HG03520 (cell line): Measurements from ENCODE around the gene ATF6.
A peak's percentile ranks its signal among the peaks of the same experiment; 100 is the strongest.
"Not testable (repeated sequence)": the region's sequence is repeated elsewhere in the genome, so short reads cannot be mapped to it uniquely, and the experiment has no call there.

Source experiments
- ATAC-seq: cut with Tn5 transposase; IDR thresholded peaks from one replicate; pipeline ENCODE4 v1.9.1; 2021; ENCODE audit warnings: mild to moderate bottlenecking, moderate library complexity; ENCODE audit not compliant: unreplicated experiment

Gene ATF6

DNA sequence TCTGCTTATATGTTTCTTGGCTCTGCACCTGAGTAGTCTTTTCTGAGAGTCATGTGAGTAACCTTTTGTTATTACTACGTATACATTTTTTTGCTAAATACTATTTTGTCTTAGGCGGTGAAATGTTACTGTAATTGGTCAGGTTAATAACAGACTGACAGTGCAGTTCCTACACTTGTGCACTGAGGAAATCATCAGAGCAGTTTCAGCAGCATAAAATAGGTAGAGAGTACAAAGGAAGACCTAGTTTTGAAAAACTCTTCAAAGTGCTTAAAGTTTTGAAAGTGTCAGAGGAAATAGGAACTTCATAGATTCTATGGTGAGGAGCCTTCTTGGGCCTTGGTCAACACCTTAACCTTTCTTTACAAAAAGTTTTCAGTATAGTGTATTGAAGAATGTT, 11.1 kb downstream of the ATF6 start:
- no peak for ATAC-seq

DNA sequence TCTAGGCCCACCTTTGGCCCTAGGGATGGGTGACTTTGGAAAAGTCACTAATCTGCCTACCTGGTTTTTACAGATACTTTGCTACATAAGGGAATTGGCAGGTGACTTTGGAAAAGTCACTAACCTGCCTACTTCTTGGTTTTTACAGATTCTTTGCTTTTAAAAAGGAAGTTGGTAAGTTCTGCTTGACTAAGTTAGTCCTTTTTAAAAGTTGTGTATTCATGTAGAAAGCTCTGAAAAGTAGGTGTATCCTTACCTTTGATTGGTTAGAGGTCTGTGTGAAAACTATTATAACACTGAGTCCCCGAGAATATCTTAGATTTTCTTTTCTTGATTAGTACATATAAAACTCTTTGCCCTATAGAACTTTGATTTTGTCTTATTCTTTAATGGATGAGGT, 12.4 kb downstream of the ATF6 start:
- ATAC-seq: no peak

DNA sequence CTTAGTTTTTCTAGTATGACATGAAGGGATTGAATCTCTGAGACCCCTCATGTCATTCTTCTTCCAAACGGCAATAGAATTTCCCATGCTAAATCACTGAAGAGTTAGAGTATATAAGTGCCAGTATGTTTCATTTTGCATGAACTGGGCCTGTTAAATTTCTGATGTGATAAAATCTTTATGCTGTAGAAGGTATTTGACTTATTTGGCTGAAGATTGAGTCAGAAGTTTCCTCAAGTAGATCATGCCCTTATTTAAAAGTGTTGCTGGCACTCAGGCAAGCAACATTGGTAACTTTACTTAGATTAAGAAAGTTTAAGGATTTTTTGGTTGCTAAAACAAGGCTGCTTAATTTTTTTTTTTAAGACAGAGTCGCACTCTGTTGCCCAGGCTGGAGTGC, 13.3 kb downstream of the ATF6 start:
- no peak for ATAC-seq

DNA sequence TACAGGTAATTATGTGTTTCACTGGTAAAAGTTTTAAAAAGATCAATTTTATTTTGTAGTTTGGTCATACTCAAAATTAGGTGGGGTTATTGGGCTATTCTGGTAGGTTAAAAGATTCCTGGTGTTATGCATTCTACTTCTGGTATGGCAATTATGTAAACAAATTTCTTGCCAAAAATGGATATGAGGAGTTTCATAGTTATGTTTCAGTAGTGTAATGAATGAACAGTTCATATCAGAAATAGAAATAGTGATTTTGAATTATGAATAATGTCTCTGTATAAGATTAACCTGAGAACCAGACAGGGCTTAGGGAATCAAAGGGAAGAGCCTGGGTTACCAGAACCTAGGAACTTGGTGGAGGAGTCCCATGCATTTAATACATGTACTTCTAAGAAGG, 15.9 kb downstream of the ATF6 start:
- ATAC-seq: peak; percentile 61

DNA sequence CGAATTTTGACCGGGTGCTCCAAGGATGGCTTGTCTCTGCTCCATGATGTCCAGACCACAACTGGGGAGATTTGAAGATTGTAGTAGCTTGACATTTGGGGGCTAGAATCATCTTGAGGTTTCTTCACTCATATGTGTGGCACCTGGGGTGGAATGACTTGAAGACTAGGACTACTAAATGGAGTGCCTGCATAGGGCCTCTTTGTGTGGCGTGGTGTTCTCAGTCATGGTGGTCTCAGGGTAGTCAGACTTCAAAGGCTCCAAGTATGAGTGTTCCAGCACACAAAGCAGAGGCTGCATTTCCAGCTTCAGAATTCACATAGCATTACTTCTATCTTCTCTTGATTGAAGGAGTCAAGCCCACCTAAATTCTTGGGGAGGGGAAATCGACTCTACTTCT, 16.8 kb downstream of the ATF6 start:
- ATAC-seq: no peak

DNA sequence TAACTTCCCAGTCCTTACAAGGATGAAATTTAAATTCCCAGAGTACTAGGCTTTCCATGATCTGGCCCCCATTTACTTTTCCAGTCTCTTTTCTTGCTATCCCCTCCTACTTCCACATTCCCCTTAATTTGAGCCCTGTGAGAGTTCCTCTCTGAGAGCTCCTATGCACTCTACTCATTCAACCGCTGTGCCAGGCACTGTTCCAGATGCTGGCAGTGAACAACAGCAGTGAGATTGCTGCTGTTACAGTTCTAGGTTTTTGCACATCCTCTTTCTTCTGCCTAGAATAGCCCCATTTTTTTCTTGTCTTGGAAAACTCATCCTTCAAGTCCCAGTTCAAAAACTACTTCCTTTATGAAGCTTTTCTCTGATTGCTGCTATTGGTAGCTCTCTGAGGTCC, 18.8 kb downstream of the ATF6 start:
- no peak for ATAC-seq

DNA sequence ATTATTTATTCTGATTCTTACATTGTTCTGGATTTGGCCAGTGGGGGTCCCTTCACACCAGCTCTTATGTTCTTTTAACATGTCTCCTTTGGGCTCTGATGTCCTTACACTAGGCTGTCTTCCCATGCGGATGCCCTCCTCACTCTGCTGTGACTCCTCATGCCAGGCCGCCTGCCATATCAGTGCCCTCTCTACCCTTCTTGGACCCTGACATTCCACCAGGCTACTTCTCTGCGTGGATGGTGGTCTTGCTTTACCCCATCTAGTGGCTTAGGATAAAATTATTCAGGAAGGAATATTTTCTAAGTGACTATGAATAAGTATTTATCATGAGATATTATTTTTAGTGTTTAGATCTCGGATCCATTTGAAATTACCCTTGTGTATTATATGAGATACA, 21.2 kb downstream of the ATF6 start:
- no peak for ATAC-seq

DNA sequence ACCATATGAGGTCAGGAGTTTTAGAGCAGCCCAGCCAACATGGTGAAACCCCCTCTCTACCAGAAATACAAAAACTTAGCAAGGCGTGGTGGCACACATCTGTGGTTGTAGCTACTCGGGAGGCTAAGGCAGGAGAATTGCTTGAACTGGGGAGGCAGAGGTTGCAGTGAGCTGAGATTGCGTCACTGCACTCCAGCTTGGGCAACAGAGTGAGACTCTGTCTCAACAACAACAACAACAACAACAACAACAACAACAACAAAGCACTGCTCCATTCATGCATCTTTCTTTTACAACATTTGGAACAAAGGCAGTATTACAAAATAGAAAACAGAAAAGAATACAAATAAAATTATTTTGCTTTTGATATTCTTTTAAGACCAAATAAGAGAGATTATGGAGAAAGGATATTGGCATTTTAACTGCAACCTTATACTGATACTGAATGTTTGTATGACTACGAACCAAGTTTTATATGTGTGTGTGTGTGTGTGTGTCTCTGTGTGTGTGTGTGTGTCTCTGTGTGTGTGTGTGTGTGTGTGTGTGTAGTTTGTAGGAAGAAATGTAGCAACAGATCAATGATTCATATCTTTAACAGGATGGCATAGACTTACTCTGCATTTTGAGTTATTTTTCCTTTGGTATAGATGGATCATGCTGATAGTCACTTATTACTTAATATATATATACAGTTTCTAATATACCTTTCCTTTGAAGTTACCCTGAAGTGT, 24.6 kb downstream of the ATF6 start:
- ATAC-seq: no peak

DNA sequence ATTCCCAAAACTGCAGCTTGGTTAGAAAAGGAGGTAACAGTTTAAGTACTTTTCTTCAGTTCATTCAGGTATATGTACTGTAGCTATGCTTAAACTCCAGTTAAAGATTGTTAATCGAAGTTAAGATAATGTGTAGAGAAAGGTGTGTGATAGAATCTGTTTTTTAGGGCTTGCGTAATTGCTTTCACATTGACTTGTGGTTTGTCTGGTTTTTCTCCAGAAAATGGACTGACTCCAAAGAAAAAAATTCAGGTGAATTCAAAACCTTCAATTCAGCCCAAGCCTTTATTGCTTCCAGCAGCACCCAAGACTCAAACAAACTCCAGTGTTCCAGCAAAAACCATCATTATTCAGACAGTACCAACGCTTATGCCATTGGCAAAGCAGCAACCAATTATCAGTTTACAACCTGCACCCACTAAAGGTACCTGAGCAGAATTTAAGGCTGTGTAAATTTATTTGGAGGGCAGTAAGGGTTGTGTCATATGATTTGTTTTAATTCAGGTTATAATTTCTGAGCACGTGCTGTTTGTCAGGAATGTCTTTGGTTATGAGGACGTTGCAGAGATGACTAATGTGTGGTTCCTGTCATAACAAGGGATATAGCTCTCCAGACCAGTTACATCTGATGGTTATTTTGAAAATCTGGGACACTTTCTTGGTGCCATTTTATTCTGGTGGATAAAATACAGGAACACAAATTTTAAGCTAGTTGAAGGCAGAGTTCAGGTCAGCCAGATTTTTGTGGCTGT, 26.0 kb downstream of the ATF6 start:
- ATAC-seq: no peak

DNA sequence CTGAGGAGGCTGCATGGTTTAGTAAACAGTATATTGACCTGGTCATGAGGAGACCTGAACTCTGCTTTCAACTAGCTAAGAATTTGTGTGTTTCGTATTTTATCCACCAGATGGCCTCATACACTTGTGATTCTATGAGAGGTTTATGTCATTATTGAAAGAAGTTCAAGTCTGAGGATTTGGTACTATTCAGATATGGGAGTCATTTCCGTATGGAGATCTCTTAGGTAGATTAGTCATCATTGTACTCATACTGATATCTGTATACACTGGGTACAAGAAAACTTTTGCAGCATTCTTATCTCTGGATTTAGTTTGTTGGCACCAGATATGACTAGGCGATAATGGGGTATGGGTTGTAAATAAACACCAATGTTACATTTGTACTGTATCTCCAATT, 26.6 kb downstream of the ATF6 start:
- peak; percentile 64 for ATAC-seq

DNA sequence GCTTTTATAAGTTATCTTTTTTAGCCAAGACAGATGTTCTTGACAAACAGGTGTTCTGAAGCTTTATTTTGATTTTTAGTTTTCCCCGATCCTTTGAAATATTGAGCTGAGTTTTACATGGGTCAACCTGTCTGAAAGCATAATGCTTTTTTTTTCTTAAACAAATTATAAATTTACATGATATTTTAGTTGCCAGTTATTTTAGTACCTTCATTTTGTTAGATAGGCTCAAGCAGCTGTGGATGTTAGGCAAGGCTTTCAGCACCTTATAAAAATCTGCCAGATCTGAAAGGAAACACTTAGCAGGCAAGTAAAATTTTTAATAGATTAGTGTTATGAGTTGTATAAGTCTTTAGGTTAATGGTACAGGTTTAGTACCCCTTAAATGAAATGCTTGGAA, 33.7 kb downstream of the ATF6 start:
- no peak for ATAC-seq

DNA sequence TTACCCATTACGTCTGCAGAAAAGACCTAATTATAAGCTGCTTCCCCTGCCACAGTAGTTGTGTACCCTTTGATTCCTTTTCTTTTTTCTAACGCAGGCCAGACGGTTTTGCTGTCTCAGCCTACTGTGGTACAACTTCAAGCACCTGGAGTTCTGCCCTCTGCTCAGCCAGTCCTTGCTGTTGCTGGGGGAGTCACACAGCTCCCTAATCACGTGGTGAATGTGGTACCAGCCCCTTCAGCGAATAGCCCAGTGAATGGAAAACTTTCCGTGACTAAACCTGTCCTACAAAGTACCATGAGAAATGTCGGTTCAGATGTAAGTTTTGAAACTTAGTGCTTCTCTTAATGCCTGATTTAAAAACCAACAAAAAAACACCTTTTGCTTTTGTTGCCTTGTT, 35.8 kb downstream of the ATF6 start:
- ATAC-seq: no peak

DNA sequence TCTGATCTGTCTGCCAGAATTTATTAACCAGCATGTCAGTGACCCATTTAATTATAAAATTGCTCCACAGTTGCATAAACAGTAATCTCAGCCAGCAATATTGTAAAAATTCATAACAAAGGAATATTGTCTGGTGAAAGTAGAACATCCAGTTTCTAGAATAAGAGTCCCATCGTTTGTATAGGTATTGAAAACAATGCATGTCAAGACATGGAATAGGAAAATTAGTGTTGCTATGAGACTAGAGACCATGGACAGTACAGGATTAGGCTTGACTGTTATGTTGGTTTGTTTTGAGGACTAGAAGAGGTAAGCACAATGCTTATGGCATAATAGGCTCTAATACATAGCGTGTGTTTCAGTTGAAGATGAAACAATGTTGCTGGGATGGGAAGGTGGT, 37.1 kb downstream of the ATF6 start:
- ATAC-seq: no peak

DNA sequence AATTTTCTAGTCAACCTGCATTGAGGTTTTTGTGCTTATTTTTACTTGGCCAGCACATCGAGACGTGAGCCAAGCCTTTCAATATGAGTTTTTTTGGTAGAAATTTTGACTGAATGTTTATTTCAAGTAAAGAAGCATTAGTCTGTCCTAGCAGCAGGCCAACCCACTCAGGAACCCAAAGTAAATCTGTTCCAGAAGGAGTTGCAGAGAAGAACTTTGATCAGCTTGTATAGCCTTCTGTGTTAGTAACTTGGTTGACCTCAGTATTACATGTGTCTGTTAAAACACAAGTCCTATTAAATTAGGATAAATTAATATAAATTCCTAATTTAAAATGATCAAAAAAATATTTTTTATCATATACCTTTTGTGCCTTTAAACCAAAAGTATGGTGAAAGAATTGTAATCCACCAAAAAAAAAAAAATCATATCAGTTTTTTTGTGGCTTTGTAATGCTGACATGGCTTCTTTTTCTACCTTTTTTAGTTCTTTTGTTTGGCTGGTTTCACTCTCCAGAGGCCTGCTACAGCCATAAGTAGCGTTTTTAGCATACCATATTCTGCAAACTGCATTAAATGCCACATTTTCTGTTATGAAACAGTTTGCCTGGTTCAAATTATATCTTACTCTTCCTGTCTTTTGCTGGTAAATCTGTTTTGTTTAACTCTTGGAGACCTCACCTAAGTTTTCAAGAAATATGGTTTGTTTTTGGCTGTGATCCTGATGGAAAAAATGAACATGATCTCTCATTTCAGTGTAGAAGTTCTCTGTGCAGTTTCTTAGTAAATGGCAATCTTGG, 39.5 kb downstream of the ATF6 start:
- no peak for ATAC-seq

DNA sequence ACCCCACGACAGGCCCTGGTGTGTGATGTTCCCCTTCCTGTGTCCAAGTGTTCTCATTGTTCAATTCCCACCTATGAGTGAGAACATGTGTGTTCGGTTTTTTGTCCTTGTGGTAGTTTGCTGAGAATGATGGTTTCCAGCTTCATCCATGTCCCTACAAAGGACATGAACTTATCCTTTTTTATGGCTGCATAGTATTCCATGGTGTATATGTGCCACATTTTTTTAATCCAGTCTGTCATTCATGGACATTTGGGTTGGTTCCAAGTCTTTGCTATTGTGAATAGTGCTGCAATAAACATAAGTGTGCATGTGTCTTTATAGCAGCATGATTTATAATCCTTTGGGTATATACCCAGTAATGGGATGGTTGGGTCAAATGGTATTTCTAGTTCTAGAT, 43.1 kb downstream of the ATF6 start:
- not testable (repeated sequence) for ATAC-seq

DNA sequence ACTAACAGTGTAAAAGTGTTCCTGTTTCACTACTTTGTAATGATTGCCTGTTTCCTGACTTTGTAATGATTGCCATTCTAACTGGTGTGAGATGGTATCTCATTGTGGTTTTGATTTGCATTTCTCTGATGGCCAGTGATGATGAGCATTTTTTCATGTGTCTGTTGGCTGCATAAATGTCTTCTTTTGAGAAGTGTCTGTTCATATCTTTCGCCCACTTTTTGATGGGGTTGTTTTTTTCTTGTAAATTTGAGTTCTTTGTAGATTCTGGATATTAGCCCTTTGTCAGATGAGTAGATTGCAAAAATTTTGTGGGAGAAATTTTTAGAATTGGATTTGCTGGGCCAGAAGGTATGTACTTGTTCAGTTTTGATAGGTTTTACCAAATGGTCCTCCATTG, 43.5 kb downstream of the ATF6 start:
- not testable (repeated sequence) for ATAC-seq

DNA sequence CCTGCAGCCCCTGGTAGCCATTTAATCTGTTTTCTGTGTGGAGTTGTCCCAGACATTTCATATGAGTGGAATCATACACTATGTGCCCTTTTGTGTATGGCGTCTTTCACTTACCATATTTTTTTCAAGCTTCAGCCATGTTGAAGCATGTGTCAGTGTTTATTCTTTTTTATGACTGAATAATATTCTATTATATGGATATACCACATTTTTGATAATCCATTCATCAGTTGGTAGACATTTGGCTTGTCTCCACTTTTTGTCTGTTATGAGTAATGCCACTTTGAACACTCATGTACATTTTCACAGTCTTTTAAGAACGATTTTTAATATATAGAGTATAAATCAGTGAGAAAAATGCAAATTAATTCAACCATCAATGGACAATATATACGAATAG, 44.7 kb downstream of the ATF6 start:
- no peak for ATAC-seq

DNA sequence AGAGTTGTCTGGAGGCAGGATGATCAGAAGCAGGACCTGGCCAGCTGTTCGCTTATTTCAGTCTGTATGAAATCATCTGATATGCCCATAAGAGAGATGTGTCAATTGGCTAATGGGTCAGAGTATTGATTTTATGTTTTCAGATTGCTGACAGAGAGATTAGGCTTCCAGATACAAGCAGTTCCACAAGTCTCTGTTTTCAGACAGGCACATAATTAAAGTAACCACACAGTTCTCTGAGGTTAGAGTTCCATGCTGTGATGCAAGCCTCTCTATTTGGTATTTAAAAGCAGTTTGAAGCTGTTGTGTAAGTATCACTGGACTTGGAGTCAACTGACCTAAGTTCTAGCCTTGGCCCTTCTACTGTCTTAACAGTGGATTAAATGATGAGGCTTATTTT, 50.1 kb downstream of the ATF6 start:
- ATAC-seq: no peak

DNA sequence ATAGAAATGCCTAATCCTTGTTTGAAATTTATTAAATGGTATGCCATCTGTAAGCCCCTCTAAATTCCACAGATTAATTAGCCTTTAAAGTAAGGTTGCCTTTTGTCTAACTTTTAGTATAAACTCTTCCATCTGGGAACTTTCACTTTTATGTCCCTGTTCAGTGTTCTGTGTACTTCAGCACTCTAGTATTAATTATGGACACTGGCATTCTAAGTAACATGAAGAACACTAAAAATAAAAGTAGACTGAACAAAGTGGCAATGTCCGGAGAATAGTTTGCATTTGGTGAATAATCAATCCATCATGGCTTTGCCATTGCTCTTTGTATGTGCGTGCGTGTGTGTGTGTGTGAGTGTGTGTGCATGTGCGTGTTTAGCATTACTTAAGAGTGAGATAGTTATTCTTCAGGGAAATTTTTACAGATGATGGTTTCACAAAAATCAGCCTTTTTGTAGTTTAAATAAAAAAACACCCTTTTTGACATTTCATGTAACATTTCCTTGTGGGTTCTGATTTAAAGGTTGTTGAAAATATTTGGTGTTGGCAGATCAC, 51.1 kb downstream of the ATF6 start:
- ATAC-seq: no peak

DNA sequence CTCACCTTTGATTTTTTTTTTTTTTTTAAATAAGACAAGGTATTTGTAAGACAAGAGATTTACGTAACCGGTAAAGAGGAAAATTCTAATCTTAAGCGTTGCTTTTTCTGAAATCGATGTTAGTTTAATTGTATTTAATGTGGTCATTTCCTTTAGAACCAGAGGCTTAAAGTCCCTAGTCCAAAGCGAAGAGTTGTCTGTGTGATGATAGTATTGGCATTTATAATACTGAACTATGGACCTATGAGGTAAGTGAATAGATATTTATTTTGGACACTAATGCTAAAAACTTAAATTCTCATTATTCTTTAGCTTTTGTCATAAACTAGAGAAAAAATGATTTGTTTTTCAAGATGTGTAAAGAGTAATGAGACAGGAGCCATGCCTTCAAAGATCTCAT, 54.8 kb downstream of the ATF6 start:
- no peak for ATAC-seq

DNA sequence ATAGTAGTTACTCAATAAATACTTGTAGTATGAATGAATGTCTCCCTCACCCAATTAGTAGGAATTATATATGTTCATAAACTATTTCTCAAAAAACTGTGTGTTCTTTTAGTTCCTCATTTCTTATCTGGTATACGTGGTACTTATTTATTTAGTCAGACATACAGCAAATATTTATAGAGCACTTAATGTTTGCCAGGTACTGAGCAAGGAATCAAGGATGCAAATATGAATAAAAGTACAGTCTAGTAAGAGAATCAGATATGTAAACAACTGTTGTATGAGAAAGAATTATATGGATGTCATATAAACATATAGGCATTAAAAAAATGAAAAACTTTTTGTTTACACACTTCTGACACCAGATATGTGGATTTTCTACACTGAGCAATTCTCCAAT, 58.5 kb downstream of the ATF6 start:
- ATAC-seq: no peak

DNA sequence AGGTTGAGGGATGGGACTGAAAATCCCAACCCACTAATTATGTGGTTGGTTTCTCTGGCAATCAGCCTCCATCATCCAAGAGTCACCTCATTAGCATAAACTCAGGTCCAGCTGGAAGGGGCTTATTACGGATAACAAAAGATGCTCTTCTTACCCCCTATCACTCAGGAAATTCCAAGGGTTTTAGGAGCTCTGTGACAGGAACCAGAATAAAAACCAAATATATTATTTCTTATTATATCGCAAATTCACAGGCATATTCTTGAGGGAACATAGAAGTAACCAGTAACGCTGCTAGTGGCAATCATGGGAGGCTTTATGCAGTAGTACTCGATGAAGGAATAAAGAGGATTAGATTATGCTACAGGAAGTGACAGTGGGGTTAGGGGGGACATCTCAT, 59.7 kb downstream of the ATF6 start:
- ATAC-seq: no peak
